SK-N-SH (cell line): ENCODE measurements around the gene COX4I2. TPM values are rescaled to one million over a fixed set of nuclear protein-coding genes. Genes with fewer than 3 reads are reported as not detected.

ENCODE experiments used
- CTCF ChIA-PET: fragments of 300-600, 350-600 bp; formaldehyde crosslinking; extraction: SDS; loops from one replicate; lab custom pipeline; 2021; lab: Yijun Ruan, JAX
- POLR2A ChIA-PET: fragments of 350-600 bp; sonication (Branson Sonifier 250); formaldehyde crosslinking; extraction: SDS; loops from one replicate; lab custom pipeline; 2020; ENCODE audit warnings: antibody characterized with exemption, inconsistent platforms; lab: Yijun Ruan, JAX
- DNase-seq: peaks from one replicate; pipeline ENCODE4 v3.0.0; 2012
- H2AFZ ChIP-seq: fragments of 200-600 bp; sonication (generic); 2 replicates; pipeline ENCODE4 v1.8.1; 2016; ENCODE audit warnings: antibody characterized with exemption, mild to moderate bottlenecking, low read depth
- H3F3A ChIP-seq: fragments of 200-600 bp; sonication (generic); replicated peaks from 2 replicates; pipeline ENCODE3; 2016; ENCODE audit warnings: antibody characterized with exemption, mild to moderate bottlenecking; ENCODE audit not compliant: insufficient read depth
- H3K27ac ChIP-seq, 2 experiments: fragments of 200-500 bp in 1 of 2; fragments of 200-600 bp in 1 of 2; sonication (Bioruptor generic) in 1 of 2; sonication (generic), shearing (Covaris generic) in 1 of 2; 2 replicates each; pipeline versions ENCODE4 v1.5.1 to v1.6.1; 2014 to 2016; ENCODE audit warnings: low read depth in 2 of 2, inconsistent platforms in 1 of 2, low read length in 1 of 2, mild to moderate bottlenecking in 1 of 2, mixed read lengths in 1 of 2
- H3K27me3 ChIP-seq: fragments of 200-600 bp; sonication (generic), shearing (Covaris generic); 2 replicates; pipeline ENCODE4 v1.6.1; 2016; ENCODE audit warnings: mixed run types; ENCODE audit not compliant: insufficient read depth
- H3K36me3 ChIP-seq, 2 experiments: fragments of 200-500 bp in 1 of 2; fragments of 200-600 bp in 1 of 2; sonication (Bioruptor generic) in 1 of 2; sonication (generic) in 1 of 2; replicated peaks in 1 of 2; 2 replicates each; pipeline versions ENCODE3 to v1.5.1; 2014 to 2016; ENCODE audit warnings: low read length in 1 of 2, mild to moderate bottlenecking in 1 of 2; ENCODE audit not compliant: insufficient read depth in 2 of 2, control insufficient read depth in 1 of 2
- H3K4me1 ChIP-seq, 2 experiments: fragments of 200-500 bp in 1 of 2; fragments of 200-600 bp in 1 of 2; sonication (Bioruptor generic) in 1 of 2; sonication (generic), shearing (Covaris generic) in 1 of 2; 2 replicates each; pipeline versions ENCODE4 v1.5.1 to v1.6.1; 2014 to 2016; ENCODE audit warnings: low read depth in 1 of 2, low read length in 1 of 2, mixed run types in 1 of 2; ENCODE audit not compliant: insufficient read depth in 2 of 2, control insufficient read depth in 1 of 2
- H3K4me2 ChIP-seq: fragments of 200-600 bp; sonication (generic), shearing (Covaris generic); 2 replicates; pipeline ENCODE4 v1.6.1; 2017; ENCODE audit warnings: mixed run types
- H3K4me3 ChIP-seq, 2 experiments: fragments of 200-500 bp in 1 of 2; fragments of 200-600 bp in 1 of 2; sonication (Bioruptor generic) in 1 of 2; sonication (generic), shearing (Covaris generic) in 1 of 2; 2 replicates each; pipeline versions ENCODE4 v1.5.1 to v1.8.1; 2014 to 2016; ENCODE audit warnings: low read depth in 2 of 2, inconsistent platforms in 1 of 2, low read length in 1 of 2, mild to moderate bottlenecking in 1 of 2, mixed read lengths in 1 of 2, moderate library complexity in 1 of 2
- H3K79me2 ChIP-seq: fragments of 200-600 bp; sonication (generic); 2 replicates; pipeline ENCODE4 v1.8.1; 2017; ENCODE audit warnings: mild to moderate bottlenecking; ENCODE audit not compliant: insufficient read depth
- H3K9ac ChIP-seq: fragments of 200-600 bp; sonication (generic); 2 replicates; pipeline ENCODE4 v1.6.1; 2017; ENCODE audit warnings: mixed run types
- H3K9me2 ChIP-seq: fragments of 200-600 bp; sonication (generic); 2 replicates; pipeline ENCODE4 v1.6.1; 2017; ENCODE audit warnings: mixed run types
- H3K9me3 ChIP-seq: fragments of 200-600 bp; sonication (generic); 2 replicates; pipeline ENCODE4 v1.6.1; 2017; ENCODE audit warnings: mixed run types, mild to moderate bottlenecking, moderate library complexity
- H4K20me1 ChIP-seq: fragments of 200-600 bp; sonication (generic); 2 replicates; pipeline ENCODE4 v1.6.1; 2017; ENCODE audit warnings: mild to moderate bottlenecking, mixed run types; ENCODE audit not compliant: insufficient read depth
- CTCF ChIP-seq: fragments of 200-600 bp; sonication (generic); IDR thresholded peaks from 2 replicates; pipeline ENCODE4 v1.6.1; 2017; ENCODE audit warnings: antibody characterized with exemption, mild to moderate bottlenecking, moderate library complexity
- FOXJ3 ChIP-seq: sonication (generic); formaldehyde crosslinking; IDR thresholded peaks from 2 replicates; pipeline ENCODE4 v1.5.1; 2020; ENCODE audit warnings: mild to moderate bottlenecking, missing genetic modification reagents
- IRF3 ChIP-seq: fragments of 150-350 bp; IDR thresholded peaks from 2 replicates; pipeline ENCODE4 v1.6.1; 2016; ENCODE audit warnings: mild to moderate bottlenecking, low read depth, low read length
- MEF2A ChIP-seq: IDR thresholded peaks from 2 replicates; pipeline ENCODE4 v1.4.0; 2012; ENCODE audit warnings: low read depth, borderline replicate concordance
- MXI1 ChIP-seq: IDR thresholded peaks from 2 replicates; pipeline ENCODE4 v1.6.1; 2012; ENCODE audit warnings: mild to moderate bottlenecking, low read depth, low read length, improper control_type of control experiment
- NRF1 ChIP-seq: IDR thresholded peaks from 2 replicates; pipeline ENCODE4 v1.6.1; 2012; ENCODE audit warnings: low read depth, mild to moderate bottlenecking, low read length
- REST ChIP-seq: IDR thresholded peaks from 2 replicates; pipeline ENCODE4 v1.6.1; 2012; ENCODE audit warnings: mild to moderate bottlenecking, low read depth, low read length, moderate library complexity
- TAF1 ChIP-seq: IDR thresholded peaks from 2 replicates; pipeline ENCODE4 v1.6.1; 2012; ENCODE audit warnings: low read depth, mild to moderate bottlenecking, low read length, moderate library complexity, borderline replicate concordance
- WGBS: methylation state at CpG from one replicate; pipeline ENCODE4 v1.1.6; 2017; ENCODE audit warnings: low lambda C conversion rate; 5-methylcytosine and 5-hydroxymethylcytosine counted together
- polyA plus RNA-seq, 3 experiments: library from polyadenylated mRNA; depleted of rRNA; stranded (reverse); fragments of >200 nt; gene quantifications; 2 replicates each; pipeline ENCODE4 v1.2.3, GENCODE V29; 2012

Gene COX4I2
- polyA plus RNA-seq, 1 of the 3 experiments (the other 2 are of a cell fraction) = 0.21 TPM

GRCh38 chr20:31677553-31678260 is 40.0 kb downstream of the COX4I2 start:
- no peaks in the 10 kb centered on the region for H4K20me1 ChIP-seq
- H3K4me2 ChIP-seq = 0 out of 2 replicates have a peak overlapping the region, but pooled peaks have one; percentile 29
- WGBS = 88% methylated on average over 2 of the region's 2 CpGs
- peaks cover 100% of the 10 kb centered on the region for H3K79me2 ChIP-seq
- no peaks in the 10 kb centered on the region for H3K9me2 ChIP-seq
- H3K27me3 ChIP-seq = no peaks in the 10 kb centered on the region
- peaks cover 20% of the 10 kb centered on the region for H3F3A ChIP-seq
- CTCF ChIA-PET = interaction anchor here (1.2 to 4.5 kb wide), 3 partner anchors 16 to 46 kb away, joined by 4 to 19 read pairs (median 13); no protein-coding TSS in a partner anchor
- TF ChIP-seq MEF2A (no peak), CTCF (no peak), REST (no peak), IRF3 (no peak), FOXJ3 (CRISPR knock-in tag) (no peak), TAF1 (no peak), MXI1 (no peak), NRF1 (no peak)
- no peaks in the 10 kb centered on the region for H3K9me3 ChIP-seq
- H3K9ac ChIP-seq = no peak overlapping the region
- H3K27ac ChIP-seq = peak overlapping the region; percentile 45 to 71
- peaks cover 7 to 35% of the 10 kb centered on the region in 2 experiments for H3K36me3 ChIP-seq
- peaks cover 41 to 62% of the 10 kb centered on the region in 2 experiments; a peak in 3 of 4 replicates for H3K4me1 ChIP-seq
- no peak for DNase-seq
- H3K4me3 ChIP-seq = no peak overlapping the region
- no peak overlapping the region for H2AFZ ChIP-seq
- POLR2A ChIA-PET = interaction anchor here (0.9 kb wide), 1 partner anchor 46 kb away, joined by 4 read pairs; no protein-coding TSS in a partner anchor
